GM18868 (cell line): ENCODE data around the gene ADD1.
"Not testable (repeated sequence)": the region's sequence is repeated elsewhere in the genome, so short reads cannot be mapped to it uniquely, and the experiment has no call there.

Source experiments
- ATAC-seq: cut with Tn5 transposase; IDR thresholded peaks from one replicate; pipeline ENCODE4 v1.9.1; 2021; ENCODE audit warnings: mild to moderate bottlenecking, moderate library complexity; ENCODE audit not compliant: unreplicated experiment

ADD1 gene

DNA sequence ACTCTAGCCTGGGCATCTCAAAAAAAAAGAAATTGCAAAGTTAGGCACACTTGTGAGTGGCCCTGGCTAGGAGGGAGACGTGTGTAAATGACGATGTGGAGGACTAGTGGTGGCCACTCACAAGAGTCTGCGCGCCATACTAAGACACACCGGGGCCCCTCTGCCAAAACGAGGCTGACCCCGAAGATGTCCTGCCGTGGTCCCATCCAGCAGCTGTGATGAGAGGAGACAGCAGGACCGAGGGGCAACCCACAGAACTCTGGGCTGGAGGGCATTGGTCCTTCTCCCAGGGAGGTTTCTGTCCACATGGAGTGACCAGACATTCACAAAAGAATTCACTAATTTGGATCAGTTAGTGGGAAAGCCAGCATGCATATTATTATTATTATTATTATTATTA is 72.1 kb downstream of the ADD1 start:
- no peak for ATAC-seq

- not testable (repeated sequence) for ATAC-seq
Observed at GRCh38 chr4:2916696-2917095, 73.1 kb downstream of the ADD1 start.

DNA sequence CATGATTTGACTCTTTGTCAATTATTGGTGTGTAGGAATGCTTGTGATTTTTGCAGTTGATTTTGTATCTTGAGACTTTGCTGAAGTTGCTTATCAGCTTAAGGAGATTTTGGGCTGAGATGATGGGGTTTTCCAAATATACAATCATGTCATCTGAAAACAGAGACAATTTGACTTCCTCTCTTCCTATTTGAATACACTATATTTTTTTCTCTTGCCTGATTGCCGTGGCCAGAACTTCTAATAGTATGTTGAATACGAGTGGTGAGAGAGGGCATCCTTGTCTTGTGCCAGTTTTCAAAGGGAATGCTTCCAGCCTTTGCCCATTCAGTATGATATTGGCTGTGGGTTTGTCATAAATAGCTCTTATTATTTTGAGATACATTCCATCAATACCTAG is 74.7 kb downstream of the ADD1 start:
- ATAC-seq = not testable (repeated sequence)

DNA sequence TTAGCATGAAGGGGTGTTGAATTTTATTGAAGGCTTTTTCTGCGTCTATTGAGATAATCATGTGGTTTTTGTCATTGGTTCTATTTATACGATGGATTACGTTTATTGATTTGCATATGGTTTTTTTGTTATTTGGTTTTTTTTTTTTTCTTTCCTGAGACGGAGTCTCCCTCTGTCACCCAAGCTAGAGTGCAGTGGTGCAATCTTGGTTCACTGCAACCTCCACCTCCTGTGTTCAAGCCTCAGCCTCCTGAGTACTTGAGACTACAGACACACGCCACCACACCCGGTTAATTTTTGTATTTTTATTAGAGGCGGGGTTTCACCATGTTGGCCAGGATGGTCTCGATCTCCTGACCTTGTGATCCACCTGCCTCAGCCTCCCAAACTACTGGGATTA is 75.1 kb downstream of the ADD1 start:
- not testable (repeated sequence) for ATAC-seq

GRCh38 chr4:2922453-2923101 is 78.9 kb downstream of the ADD1 start:
- ATAC-seq = not testable (repeated sequence)

- ATAC-seq = no peak
Observed at GRCh38 chr4:2923141-2923551, 79.5 kb downstream of the ADD1 start.

GRCh38 chr4:2923668-2924173 is 80.1 kb downstream of the ADD1 start:
- no peak for ATAC-seq

- no peak for ATAC-seq
Observed at GRCh38 chr4:2924286-2924685, 80.6 kb downstream of the ADD1 start.

DNA sequence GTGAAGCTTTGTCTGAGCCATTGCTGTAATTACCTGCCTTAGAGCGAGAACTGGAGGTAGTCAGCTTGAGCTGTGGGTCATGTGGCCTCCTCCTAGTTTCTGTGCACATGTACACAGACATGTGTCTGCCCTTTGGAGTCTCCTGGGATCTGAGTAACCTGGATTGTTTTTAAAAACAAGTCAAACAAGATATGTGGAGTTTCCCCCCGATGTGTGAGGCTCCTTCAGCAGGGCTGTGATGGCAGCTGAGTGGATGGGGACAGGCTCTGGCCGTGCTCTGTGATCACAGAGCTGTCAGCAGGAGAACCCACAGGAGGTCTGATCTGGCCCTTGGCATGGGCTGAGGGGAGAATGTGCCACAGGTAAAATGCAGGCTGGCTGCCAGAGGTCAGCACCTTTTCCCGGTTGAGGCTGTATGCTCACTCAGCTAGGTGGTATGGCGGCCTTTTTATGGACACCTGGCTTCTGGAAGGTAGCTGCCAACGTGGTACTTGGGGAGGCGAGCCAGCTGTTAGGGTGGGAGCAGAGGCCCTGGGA is 81.2 kb downstream of the ADD1 start:
- no peak for ATAC-seq

- no peak for ATAC-seq
Observed at GRCh38 chr4:2925496-2925895, 81.9 kb downstream of the ADD1 start.

GRCh38 chr4:2925931-2926860 is 82.6 kb downstream of the ADD1 start:
- ATAC-seq = no peak

- ATAC-seq = no peak
Observed at GRCh38 chr4:2927016-2927695, 83.5 kb downstream of the ADD1 start.

DNA sequence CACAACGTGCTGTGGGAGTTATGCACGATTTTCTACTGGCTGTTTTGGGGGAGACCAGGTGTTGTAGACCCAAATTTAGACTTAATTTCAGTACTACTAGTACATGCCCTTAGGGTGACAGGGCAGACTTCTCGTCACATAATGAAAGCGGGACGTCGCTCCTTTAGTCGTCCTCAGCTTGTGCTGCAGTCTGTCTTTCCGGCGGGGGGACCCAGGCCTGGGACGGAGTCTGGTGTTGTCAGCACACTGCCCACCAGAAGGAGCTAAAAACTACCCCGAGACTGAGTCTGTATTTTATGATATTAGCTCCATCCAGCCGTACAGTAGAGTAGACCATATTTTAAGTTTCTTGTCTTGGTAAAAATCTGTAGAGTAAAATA is 84.0 kb downstream of the ADD1 start:
- no peak for ATAC-seq

- ATAC-seq = no peak
Observed at GRCh38 chr4:2928242-2929176, 84.9 kb downstream of the ADD1 start.

DNA sequence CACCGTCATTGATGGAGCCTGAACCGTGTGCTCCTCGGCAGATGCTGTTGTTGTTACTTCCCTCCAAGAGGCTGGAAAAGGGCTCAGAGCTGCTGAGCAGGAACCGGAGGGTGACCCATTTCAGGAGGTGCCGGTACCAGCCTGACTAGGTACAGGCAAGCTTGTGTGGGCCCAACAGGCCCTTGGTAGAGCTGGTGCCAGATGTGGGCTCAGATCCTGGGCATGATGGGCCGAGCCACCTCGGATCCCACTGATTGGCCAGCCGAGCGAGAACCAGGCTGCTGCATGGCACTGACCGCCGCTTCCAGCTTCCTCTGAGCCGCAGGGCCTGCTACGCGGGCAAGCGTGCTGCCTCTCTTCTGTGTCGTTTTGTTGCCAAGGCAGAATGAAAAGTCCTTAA is 85.8 kb downstream of the ADD1 start:
- no peak for ATAC-seq

DNA sequence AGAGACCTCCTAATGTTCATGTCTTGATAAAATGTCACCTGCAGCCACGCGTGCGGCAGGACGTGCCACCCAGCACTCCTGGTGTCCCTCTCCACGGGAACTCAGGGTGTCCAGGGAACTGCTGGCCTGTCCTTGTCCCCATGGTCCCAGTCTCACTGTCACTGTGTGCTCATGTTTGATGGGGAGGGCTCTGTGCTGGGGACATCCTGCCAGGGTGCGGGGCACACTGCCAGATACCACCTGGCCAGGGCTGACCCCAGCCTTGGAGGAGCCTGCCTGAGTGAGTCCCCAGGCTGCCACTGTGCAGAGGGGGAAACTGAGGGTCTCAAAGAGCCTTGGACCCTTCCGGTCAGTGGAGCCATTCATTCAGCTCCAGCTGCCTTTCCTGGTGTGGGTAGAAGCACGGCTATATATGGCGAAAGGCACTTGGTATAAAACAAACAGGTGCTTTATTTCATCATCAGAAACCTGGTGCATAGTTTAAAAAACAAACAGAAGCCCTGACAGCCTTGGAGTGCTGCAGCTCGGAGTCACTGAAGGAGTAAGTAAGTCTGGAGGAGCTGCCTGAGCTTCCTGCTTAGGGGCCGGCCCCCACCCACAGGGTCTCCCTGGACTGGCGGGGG is 86.6 kb downstream of the ADD1 start:
- ATAC-seq = no peak

- ATAC-seq = no peak
Observed at GRCh38 chr4:2930758-2931511, 87.3 kb downstream of the ADD1 start.

DNA sequence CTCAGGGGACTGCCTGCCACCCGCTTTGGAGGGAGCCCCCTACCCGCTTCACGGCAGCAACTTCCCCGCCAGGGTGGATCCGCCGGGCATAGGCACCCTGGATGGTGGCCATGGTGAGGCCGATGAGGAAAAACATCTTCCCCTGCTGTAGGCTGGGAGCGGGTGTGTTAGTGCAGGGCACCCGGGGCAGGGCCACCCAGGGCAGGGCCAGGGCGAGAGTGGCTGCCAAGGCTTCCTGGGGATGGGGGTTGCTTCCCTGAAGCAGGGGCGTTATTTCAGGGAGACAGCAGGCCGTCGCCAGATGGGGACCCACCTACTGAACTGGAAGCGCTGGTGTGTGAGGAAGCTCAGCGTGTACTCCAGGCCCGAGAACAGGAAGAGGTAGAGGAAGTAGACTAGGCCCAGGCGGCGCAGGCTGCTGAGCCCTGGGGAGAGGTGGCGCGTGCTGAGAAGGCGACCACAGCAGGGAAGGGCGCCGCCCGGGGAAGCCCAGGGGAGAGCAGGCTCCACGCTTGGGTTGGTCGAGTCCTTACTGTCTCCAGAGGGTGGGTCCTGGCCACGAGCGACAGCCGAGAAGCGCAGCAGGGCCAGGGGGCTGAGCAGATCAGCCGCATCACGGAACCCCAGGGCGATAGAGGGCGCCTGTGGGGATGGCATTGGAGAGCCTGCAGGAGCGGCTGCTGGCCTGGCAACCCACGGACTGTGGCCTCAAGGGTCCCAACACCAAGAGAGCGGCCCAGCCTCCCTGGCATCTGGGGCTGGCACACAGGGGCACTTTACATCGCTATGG is 88.1 kb downstream of the ADD1 start:
- peak; percentile 43 for ATAC-seq
